NCI-H2196 treated with DMSO at 0.1 percent for 48 hours (cell line): ENCODE results near the gene RGR.

Source experiments
- DNase-seq: peaks from one replicate; lab custom pipeline; 2025; ENCODE audit not compliant: unreplicated experiment; lab: John Stamatoyannopoulos, UW

RGR gene

GRCh38 chr10:84293171-84293570, 48.3 kb downstream of the RGR start:
- DNase-seq: no peak

- DNase-seq: no peak
Measured at GRCh38 chr10:84293574-84294016, 48.7 kb downstream of the RGR start.

GRCh38 chr10:84294766-84295447, 50.1 kb downstream of the RGR start:
- DNase-seq: no peak

- DNase-seq: no peak
Measured at GRCh38 chr10:84296091-84296981, 51.5 kb downstream of the RGR start.

GRCh38 chr10:84298057-84298456, 53.2 kb downstream of the RGR start:
- no peak for DNase-seq

GRCh38 chr10:84302223-84302622, 57.4 kb downstream of the RGR start:
- DNase-seq: no peak

- no peak for DNase-seq
Measured at GRCh38 chr10:84306751-84307384, 62.0 kb downstream of the RGR start.

- no peak for DNase-seq
Measured at GRCh38 chr10:84308021-84308420, 63.2 kb downstream of the RGR start.

- peak; percentile 35 for DNase-seq
Measured at GRCh38 chr10:84308481-84309304, 63.8 kb downstream of the RGR start.
